Aorta (tissue), 5 donors: Measurements from ENCODE around the gene TTC7B. TPM values are rescaled to one million over a fixed set of nuclear protein-coding genes. Genes with fewer than 3 reads are reported as not detected.

Experiments used
- ATAC-seq: fragments of 200-7000 bp; cut with Tn5 transposase; one replicate; pipeline ENCODE4 v1.9.1; 2022; ENCODE audit warnings: moderate library complexity; ENCODE audit not compliant: low FRiP score
- DNase-seq, 2 donors: peaks; one replicate each; pipeline ENCODE4 v3.0.0-alpha.2; 2020
- H3K27ac ChIP-seq, 2 donors: one replicate each; pipeline ENCODE4 v1.5.1; 2013; ENCODE audit warnings: low read length in 2 of 2, mild to moderate bottlenecking in 2 of 2, moderate library complexity in 2 of 2, control low read depth in 1 of 2, inconsistent platforms in 1 of 2, low read depth in 1 of 2
- H3K27me3 ChIP-seq, 2 donors: one replicate each; pipeline ENCODE4 v1.6.1; 2013; ENCODE audit warnings: control low read depth in 1 of 2, low read length in 1 of 2, mild to moderate bottlenecking in 1 of 2, moderate library complexity in 1 of 2; ENCODE audit not compliant: insufficient read depth in 2 of 2, control insufficient read depth in 1 of 2
- H3K36me3 ChIP-seq, 2 donors: one replicate each; pipeline ENCODE4 v1.6.1; 2013; ENCODE audit warnings: control low read depth in 1 of 2, low read length in 1 of 2, mild to moderate bottlenecking in 1 of 2; ENCODE audit not compliant: insufficient read depth in 2 of 2, control insufficient read depth in 1 of 2
- H3K4me1 ChIP-seq, 2 donors: one replicate each; pipeline ENCODE4 v1.6.1; 2013; ENCODE audit warnings: low read length in 2 of 2, control low read depth in 1 of 2, mild to moderate bottlenecking in 1 of 2, moderate library complexity in 1 of 2; ENCODE audit not compliant: insufficient read depth in 2 of 2, control insufficient read depth in 1 of 2
- H3K4me3 ChIP-seq, 2 donors: one replicate each; pipeline ENCODE4 v1.5.1; 2013; ENCODE audit warnings: low read length in 2 of 2, control low read depth in 1 of 2, mild to moderate bottlenecking in 1 of 2
- H3K9me3 ChIP-seq: one replicate; pipeline ENCODE4 v1.6.1; 2013; ENCODE audit warnings: mild to moderate bottlenecking, low read length; ENCODE audit not compliant: control insufficient read depth
- WGBS, 2 donors: extraction: QIAGEN DNeasy Blood & Tissue Kit; methylation state at CpG; one replicate each; pipeline ENCODE4 v1.1.7; 2013; 5-methylcytosine and 5-hydroxymethylcytosine counted together
- intact Hi-C, 2 donors: fragments of 100-400 bp; cut with DNase I; formaldehyde crosslinking; loops; one replicate each; pipeline versions ENCODE4 v1.14.2 to v1.15.0; 2022
- polyA plus RNA-seq, 2 donors: library from polyadenylated mRNA; stranded (reverse); fragments of 200-250 nt; gene quantifications; one replicate each; pipeline ENCODE4 v1.2.3, GENCODE V29; 2013
- total RNA-seq, 2 donors: library from RNA; stranded (reverse); fragmentation: NEBNext Ultra II Directional; extraction: Animal tissue kit (Norgen Biotek cat#: 25700); gene quantifications; one replicate each; pipeline ENCODE4 v1.2.1, GENCODE V29; 2021
- donor health status: healthy with polysubstance abuse.
- donor health status: Bipolar disorder and iron deficiency.
- donor health status: DM: no; HTN: no; CAD: no.
- donor health status: DM: no; HTN: no; CAD: no.
- donor health status: DM: yes; HTN: yes; CAD: no.

The TTC7B gene
- total and polyA plus RNA-seq, 4 donors, result 17.9 to 57.4 (median 40.1) TPM

GRCh38 chr14:90521084-90521929 lies 294.9 kb downstream of the TTC7B start:
- peak; percentile 50 to 81 for DNase-seq
- no peaks in the 10 kb centered on the region for H3K36me3 ChIP-seq
- H3K4me3 ChIP-seq, result no peak overlapping the region
- no peaks in the 10 kb centered on the region for H3K27me3 ChIP-seq
- H3K27ac ChIP-seq, result peak overlapping the region in 1 of 2 donors; percentile 74
- H3K9me3 ChIP-seq, result no peaks in the 10 kb centered on the region
- H3K4me1 ChIP-seq, result no peaks in the 10 kb centered on the region
- WGBS, 2 donors, result 43 to 45% methylated on average over 15 to 16 of the region's 16 CpGs
- intact Hi-C loops, result loop anchor here in 1 of 2 donors (5.0 kb wide), 2 partner anchors 124 to 176 kb away; partner anchors contain the start of gene CALM1
- no peak for ATAC-seq

GRCh38 chr14:90520326-90520725 lies 295.9 kb downstream of the TTC7B start:
- intact Hi-C loops, result loop anchor here in 1 of 2 donors (5.0 kb wide), 2 partner anchors 123 to 177 kb away; partner anchors contain the start of gene CALM1
- 96 to 98% methylated on average over 5 of the region's 5 CpGs for WGBS, 2 donors
- H3K4me3 ChIP-seq, result no peak overlapping the region
- H3K27ac ChIP-seq, result no peak overlapping the region
- no peaks in the 10 kb centered on the region for H3K9me3 ChIP-seq
- H3K36me3 ChIP-seq, result no peaks in the 10 kb centered on the region
- no peaks in the 10 kb centered on the region for H3K27me3 ChIP-seq
- peak in 1 of 2 donors; percentile 60 for DNase-seq
- H3K4me1 ChIP-seq, result no peaks in the 10 kb centered on the region
- ATAC-seq, result no peak

- Histone ChIP-seq H3K9me3 (no peaks in the 10 kb centered on the region), H3K4me1 (no peaks in the 10 kb centered on the region), H3K27me3 (no peaks in the 10 kb centered on the region), H3K27ac (no peak overlapping the region), H3K4me3 (no peak overlapping the region), H3K36me3 (no peaks in the 10 kb centered on the region)
- WGBS, 2 donors, result 95 to 96% methylated on average over 10 of the region's 10 CpGs
- DNase-seq, result peak in 1 of 2 donors; percentile 25
- ATAC-seq, result no peak
- intact Hi-C loops, result no loop called here
Measured at GRCh38 chr14:90519262-90519920, 296.8 kb downstream of the TTC7B start.

- Histone ChIP-seq H3K27me3 (no peaks in the 10 kb centered on the region), H3K27ac (no peak overlapping the region), H3K4me1 (no peaks in the 10 kb centered on the region), H3K36me3 (no peaks in the 10 kb centered on the region), H3K9me3 (no peaks in the 10 kb centered on the region), H3K4me3 (no peak overlapping the region)
- DNase-seq, result peak in 1 of 2 donors; percentile 73
- intact Hi-C loops, result no loop called here
- ATAC-seq, result no peak
- WGBS, 2 donors, result 76 to 84% methylated on average over 5 of the region's 5 CpGs
Measured at GRCh38 chr14:90518941-90519256, 297.3 kb downstream of the TTC7B start.

- 78 to 79% methylated on average over 25 of the region's 25 CpGs for WGBS, 2 donors
- no peaks in the 10 kb centered on the region for H3K4me1 ChIP-seq
- H3K27ac ChIP-seq, result no peak overlapping the region
- no peaks in the 10 kb centered on the region for H3K27me3 ChIP-seq
- intact Hi-C loops, result no loop called here
- no peak overlapping the region for H3K4me3 ChIP-seq
- no peaks in the 10 kb centered on the region for H3K9me3 ChIP-seq
- DNase-seq (no peak), ATAC-seq (no peak)
- H3K36me3 ChIP-seq, result no peaks in the 10 kb centered on the region
Measured at GRCh38 chr14:90518069-90518940, 297.9 kb downstream of the TTC7B start.

- ATAC-seq (no peak), DNase-seq (no peak)
- H3K4me3 ChIP-seq, result no peak overlapping the region
- no peaks in the 10 kb centered on the region for H3K27me3 ChIP-seq
- H3K36me3 ChIP-seq, result no peaks in the 10 kb centered on the region
- intact Hi-C loops, result no loop called here
- H3K27ac ChIP-seq, result no peak overlapping the region
- H3K9me3 ChIP-seq, result no peaks in the 10 kb centered on the region
- H3K4me1 ChIP-seq, result no peaks in the 10 kb centered on the region
- WGBS, 2 donors, result 86 to 91% methylated on average over 15 of the region's 15 CpGs
Measured at GRCh38 chr14:90517076-90517841, 299.0 kb downstream of the TTC7B start.

GRCh38 chr14:90514566-90514965 lies 301.7 kb downstream of the TTC7B start:
- no peaks in the 10 kb centered on the region for H3K36me3 ChIP-seq
- intact Hi-C loops, result loop anchor here in 1 of 2 donors (5.0 kb wide), 1 partner anchor 92 kb away; no protein-coding TSS in a partner anchor
- no peak overlapping the region for H3K27ac ChIP-seq
- 92% methylated on average over 4 of the region's 4 CpGs for WGBS, 2 donors
- no peak for ATAC-seq
- no peak overlapping the region for H3K4me3 ChIP-seq
- no peaks in the 10 kb centered on the region for H3K9me3 ChIP-seq
- no peaks in the 10 kb centered on the region for H3K4me1 ChIP-seq
- H3K27me3 ChIP-seq, result no peaks in the 10 kb centered on the region
- DNase-seq, result no peak

- H3K27ac ChIP-seq, result no peak overlapping the region
- no peaks in the 10 kb centered on the region for H3K4me1 ChIP-seq
- H3K27me3 ChIP-seq, result no peaks in the 10 kb centered on the region
- ATAC-seq (no peak), DNase-seq (no peak)
- intact Hi-C loops, result loop anchor here in 1 of 2 donors (5.0 kb wide), 1 partner anchor 92 kb away; no protein-coding TSS in a partner anchor
- H3K36me3 ChIP-seq, result no peaks in the 10 kb centered on the region
- H3K9me3 ChIP-seq, result no peaks in the 10 kb centered on the region
- no peak overlapping the region for H3K4me3 ChIP-seq
- WGBS, 2 donors, result 82 to 85% methylated on average over 15 of the region's 15 CpGs
Measured at GRCh38 chr14:90514015-90514398, 302.2 kb downstream of the TTC7B start.
